ENCODE results near the gene LCN15.

GRCh38 chr9:136787690-136788400 is 23.5 kb upstream of the LCN15 start:
- TF ChIP-seq PBX3 (IDR thresholded peaks at IDR 0.05; ENCODE audit: insufficient replicate concordance, low read depth, low read length) = no peak
- TF ChIP-seq CTCF (IDR thresholded peaks at IDR 0.05 in 2 of 3, conservative IDR thresholded peaks at IDR 0.05 in 1 of 3; ENCODE audit: control insufficient read depth in 2 of 3, extremely low read depth in 1 of 3, insufficient read depth in 1 of 3, low read depth in 3 of 3, low read length in 3 of 3) = peak; percentile 64 to 92 (median 77)
- TF ChIP-seq ZNF687 (IDR thresholded peaks at IDR 0.05) = no peak
- TF ChIP-seq POLR2A (IDR thresholded peaks at IDR 0.05; ENCODE audit: low read depth, low read length) = no peak
- no peak for TF ChIP-seq RFX5 (IDR thresholded peaks at IDR 0.05; ENCODE audit: low read depth, low read length)
- no peak for TF ChIP-seq MTA3 (IDR thresholded peaks at IDR 0.05; ENCODE audit: borderline replicate concordance, low read length)
